Stimulated activated CD8-positive, alpha-beta memory T cell treated with anti-CD3 and anti-CD28 coated beads, Interleukin-4, amount 100 ng/mL, for 4 hours (primary cell): Measurements from ENCODE around the gene KRT6B.
"Not testable (repeated sequence)": the region's sequence is repeated elsewhere in the genome, so short reads cannot be mapped to it uniquely, and the experiment has no call there.

Source experiments
- DNase-seq, 2 donors: peaks; one replicate each; pipeline ENCODE4 v3.0.0-alpha.2; 2020; ENCODE audit warnings: low read depth in 2 of 2, low spot score in 1 of 2

Gene KRT6B

GRCh38 chr12:52473768-52474167, 21.8 kb upstream of the KRT6B start, which contains the start of gene KRT6C:
KRT6C (minus strand) TSS chr12:52473805; CDS start chr12:52473737, 68 bp downstream.
- no peak for DNase-seq

GRCh38 chr12:52469853-52470252, 17.9 kb upstream of the KRT6B start:
- DNase-seq = no peak

DNA sequence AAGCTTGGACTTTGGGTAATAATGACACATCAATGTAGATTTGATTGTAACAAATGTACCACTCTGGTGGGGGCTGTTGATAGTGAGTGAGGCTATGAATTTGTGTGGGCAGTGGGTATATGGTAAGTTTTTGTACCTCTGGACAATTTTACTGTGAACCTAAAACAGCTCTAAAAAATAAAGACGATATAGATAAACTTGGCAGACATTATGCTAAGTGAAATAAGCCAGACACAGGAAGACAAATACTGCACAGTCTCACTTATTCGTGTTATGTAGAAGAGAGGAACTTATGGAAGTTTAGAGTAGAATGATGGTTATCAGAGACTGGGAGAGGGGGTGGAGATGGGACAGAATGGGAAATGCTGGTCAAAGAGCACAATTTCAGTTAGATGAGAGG, 13.0 kb upstream of the KRT6B start:
- DNase-seq = no peak

GRCh38 chr12:52461693-52462092, 9.7 kb upstream of the KRT6B start:
- no peak for DNase-seq

DNA sequence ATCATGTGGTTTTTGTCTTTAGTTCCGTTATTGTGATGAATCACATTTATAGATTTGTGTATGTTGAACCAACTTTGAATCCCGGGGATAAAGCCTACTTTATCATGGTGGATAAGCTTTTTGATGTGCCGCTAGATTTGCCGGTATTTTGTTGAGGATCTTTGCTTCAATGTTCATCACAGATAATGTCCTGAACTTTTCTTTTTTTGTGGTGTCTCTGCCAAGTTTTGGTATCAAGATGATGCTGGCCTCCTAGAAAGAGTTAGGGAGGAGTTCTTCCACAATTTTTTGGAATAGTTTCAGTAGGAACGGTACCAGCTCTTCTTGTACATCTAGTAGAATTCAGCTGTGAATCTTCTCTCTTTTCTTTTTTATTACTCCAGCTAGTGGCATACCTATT, 6.9 kb upstream of the KRT6B start:
- DNase-seq = no peak

DNA sequence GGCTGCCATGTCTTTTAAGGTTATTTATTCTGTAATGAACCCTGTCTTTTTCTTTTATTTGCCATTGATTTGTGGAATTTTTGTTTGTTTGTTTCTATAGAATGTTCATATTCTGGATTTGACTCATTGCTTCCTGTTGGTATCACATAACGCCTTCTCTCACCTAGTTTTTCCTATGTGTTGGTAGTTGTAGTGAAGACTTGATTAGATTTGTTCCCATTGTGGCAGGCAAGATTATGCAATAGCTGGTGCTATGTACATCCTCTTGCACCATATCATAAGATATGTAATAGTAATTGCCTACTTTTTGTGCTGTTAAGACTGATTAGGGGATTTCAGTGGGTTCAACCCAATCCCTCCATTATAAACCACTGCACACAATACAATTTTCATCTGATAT, 3.9 kb upstream of the KRT6B start:
- DNase-seq = no peak

DNA sequence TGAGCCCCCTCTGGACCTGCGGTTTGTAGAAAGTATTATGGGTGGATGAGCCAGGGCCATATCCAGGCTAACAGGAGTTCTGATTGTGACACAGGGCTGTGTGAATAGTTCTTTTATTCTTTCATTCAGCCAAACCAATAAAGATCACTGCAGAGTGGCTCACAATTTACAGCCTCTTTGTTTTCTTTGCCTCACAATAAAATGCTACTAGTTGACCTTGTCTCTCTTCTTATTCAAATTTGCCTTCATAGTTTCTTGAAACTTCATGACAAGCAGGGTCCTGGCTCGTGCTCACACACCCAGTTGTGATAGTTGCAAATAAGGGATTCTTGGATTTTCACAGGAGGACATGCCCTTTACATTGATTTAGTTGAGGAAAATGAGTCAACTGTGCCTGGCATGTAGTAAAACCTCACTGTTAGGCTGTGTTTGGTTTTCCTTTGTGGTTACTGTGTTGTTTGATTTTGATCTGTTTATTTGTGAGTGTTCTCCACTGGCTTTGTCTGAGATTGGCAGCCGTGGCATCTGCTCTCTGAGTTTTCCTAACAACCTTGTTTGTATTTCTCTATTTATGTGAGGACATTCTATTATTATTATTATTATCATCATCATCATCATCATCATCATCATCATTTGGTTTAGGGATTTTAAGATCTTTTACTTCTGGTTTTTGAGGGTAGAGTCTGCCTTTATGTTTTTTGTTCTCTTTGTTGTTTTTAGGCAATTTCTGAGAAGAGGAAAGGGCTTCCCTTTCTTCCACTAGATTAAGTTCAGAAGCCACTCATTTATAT, 2.7 kb upstream of the KRT6B start:
- DNase-seq = no peak

- DNase-seq = no peak
These were observed 3.7 kb downstream of the KRT6B start for GRCh38 chr12:52448228-52448627.

DNA sequence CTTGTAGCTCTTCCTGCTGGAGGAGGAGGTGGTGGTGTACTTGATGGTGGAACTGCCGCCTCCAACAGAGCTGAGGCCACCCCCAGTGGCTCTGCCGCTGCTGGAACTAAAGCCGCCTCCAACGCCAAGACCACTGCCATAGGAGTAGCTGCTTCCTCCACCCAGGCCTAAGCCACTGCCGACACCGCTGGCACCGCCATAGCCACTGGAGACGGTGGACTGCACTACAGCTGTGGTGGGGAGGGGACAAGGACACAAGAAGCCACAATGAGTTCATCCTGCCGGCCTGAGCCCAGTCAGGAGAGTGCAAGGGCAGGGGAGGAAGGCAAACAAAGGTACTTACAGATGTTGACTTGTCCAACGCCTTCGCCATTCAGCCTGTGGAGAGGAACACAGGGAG, 4.8 kb downstream of the KRT6B start:
- DNase-seq = not testable (repeated sequence)

DNA sequence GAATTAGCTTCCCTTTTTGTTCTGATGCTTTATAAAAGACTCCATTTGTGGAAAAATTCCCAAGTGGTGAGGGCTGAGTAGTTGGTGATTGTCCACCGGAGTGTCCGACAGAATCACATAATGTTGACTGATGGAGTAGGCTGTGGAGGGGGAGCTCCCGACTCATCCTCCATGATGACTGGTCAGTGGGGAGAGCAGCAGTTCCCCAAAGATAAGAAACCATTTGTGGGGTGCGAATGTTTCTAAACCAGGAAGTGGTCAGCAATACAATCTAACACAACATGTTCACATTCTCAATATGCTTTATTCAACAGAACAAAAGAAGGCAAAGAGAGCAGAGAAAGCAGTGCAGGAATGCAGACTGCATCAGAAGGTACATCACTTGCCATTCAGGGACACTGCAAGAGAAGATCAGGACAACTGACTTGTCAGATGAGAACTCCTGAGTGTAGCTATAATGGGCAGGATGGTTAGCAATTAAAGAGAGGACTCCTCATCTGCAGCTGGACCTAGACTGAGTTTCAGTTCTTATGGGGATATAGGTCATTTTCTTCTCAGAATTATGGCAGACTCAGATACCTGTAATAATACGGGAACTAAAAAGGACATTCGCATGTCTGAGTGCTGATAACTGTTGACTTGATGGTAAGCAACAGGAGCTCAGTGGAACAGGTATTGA, 5.4 kb downstream of the KRT6B start:
- no peak for DNase-seq

GRCh38 chr12:52445876-52446275, 6.1 kb downstream of the KRT6B start:
- no peak for DNase-seq

GRCh38 chr12:52444647-52445595, 7.0 kb downstream of the KRT6B start:
- no peak for DNase-seq

GRCh38 chr12:52443966-52444365, 8.0 kb downstream of the KRT6B start:
- DNase-seq = no peak

DNA sequence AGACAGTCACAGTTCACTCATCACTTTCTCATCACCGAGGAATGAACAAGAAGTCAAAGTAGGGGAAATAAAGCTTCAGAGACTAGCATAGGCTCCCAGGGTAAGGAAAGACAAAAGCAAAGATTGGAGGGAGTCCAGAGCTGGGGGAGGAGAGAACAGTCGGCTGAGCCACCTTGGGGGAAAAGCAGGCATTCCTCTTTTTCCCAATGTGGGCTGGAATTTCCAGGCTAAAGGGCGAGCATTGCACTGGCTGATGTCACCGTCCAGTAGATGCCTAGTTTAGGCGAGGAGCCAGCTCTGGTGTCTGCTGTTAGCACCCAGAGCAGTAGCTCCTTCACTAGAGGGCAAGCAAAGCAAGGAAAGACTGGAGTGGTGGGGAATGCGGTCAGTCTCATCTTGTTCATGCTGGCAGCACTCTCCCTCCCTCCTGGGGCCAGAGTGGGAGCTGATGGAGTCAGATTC, 9.3 kb downstream of the KRT6B start:
- no peak for DNase-seq

DNA sequence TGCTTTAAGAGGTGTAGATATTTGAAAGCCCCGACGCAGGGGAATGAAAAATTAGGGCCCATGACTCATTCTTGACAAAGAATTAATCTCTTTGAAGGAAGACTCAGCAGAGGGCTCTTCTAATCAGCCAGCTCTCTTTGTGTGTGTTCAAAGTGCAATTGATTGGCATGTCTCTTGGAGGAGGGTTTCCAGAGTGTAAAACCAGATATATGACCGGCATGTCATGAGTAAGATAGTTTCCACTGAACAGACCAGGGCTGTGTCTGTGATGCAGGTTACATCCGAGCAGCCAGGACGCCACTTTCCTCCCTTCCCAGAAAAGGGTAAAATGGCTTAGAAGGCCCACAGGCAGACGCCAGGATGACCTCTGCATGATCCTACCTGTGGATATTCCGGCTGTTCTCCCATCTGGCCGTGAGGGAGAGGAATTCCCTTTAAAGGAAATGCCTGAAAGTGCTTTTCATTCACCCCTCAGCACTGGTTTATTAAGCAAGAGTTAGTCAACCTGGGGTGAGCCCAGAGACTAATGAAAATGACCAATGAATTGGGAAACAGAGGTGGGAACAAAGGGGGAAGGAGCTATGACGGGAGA, 10.5 kb downstream of the KRT6B start:
- DNase-seq = no peak

- no peak for DNase-seq
These were observed 11.1 kb downstream of the KRT6B start for GRCh38 chr12:52440821-52441319.

- no peak for DNase-seq
These were observed 12.1 kb downstream of the KRT6B start for GRCh38 chr12:52439845-52440244.

- no peak for DNase-seq
These were observed 12.5 kb downstream of the KRT6B start for GRCh38 chr12:52439420-52439819.

GRCh38 chr12:52438305-52439301, 13.3 kb downstream of the KRT6B start:
- no peak for DNase-seq

GRCh38 chr12:52437508-52437907, 14.4 kb downstream of the KRT6B start:
- no peak for DNase-seq
